AG04450 (cell line): Measurements from ENCODE around the gene PRPF40B. TPM values are rescaled to one million over a fixed set of nuclear protein-coding genes. Genes with fewer than 3 reads are reported as not detected.
"Not testable (repeated sequence)": the region's sequence is repeated elsewhere in the genome, so short reads cannot be mapped to it uniquely, and the experiment has no call there.

Source experiments
- CTCF ChIA-PET: fragments of 300-600, 350-600 bp; formaldehyde crosslinking; extraction: SDS; loops from one replicate; lab custom pipeline; 2022; ENCODE audit warnings: antibody characterized with exemption, inconsistent platforms; lab: Charles Lee
- POLR2A ChIA-PET: fragments of 350-600 bp; formaldehyde crosslinking; extraction: SDS; loops from one replicate; lab custom pipeline; 2021; ENCODE audit warnings: antibody characterized with exemption, inconsistent platforms; lab: Yijun Ruan, JAX
- DNase-seq: peaks from one replicate; pipeline ENCODE4 v3.0.0-alpha.2; 2011; ENCODE audit warnings: low read depth, low spot score
- H3K27ac ChIP-seq: one replicate; pipeline ENCODE4 v1.5.1; 2012; ENCODE audit warnings: low read depth, low read length, control low read depth
- H3K27me3 ChIP-seq: one replicate; pipeline ENCODE4 v1.6.0; 2012; ENCODE audit warnings: low read length; ENCODE audit not compliant: control insufficient read depth, insufficient read depth
- H3K4me3 ChIP-seq: 2 replicates; pipeline ENCODE4 v1.5.1; 2011; ENCODE audit warnings: mild to moderate bottlenecking, low read depth, low read length, control low read depth
- H3K9me3 ChIP-seq: 2 replicates; pipeline ENCODE4 v1.5.1; 2012; ENCODE audit warnings: low read length; ENCODE audit not compliant: control insufficient read depth, insufficient read depth
- polyA plus RNA-seq: library from polyadenylated mRNA; depleted of rRNA; stranded (reverse); fragments of >200 nt; gene quantifications from 2 replicates; pipeline ENCODE4 v1.2.3, GENCODE V29; 2011
- TF ChIP-seq, protein P1 (sequence below): IDR thresholded peaks from 2 replicates; pipeline ENCODE4 v1.5.1; 2011; ENCODE audit warnings: low read depth, low read length, control low read depth, inconsistent platforms

Gene PRPF40B
- polyA plus RNA-seq, 1 experiment, result 9.0 TPM

DNA sequence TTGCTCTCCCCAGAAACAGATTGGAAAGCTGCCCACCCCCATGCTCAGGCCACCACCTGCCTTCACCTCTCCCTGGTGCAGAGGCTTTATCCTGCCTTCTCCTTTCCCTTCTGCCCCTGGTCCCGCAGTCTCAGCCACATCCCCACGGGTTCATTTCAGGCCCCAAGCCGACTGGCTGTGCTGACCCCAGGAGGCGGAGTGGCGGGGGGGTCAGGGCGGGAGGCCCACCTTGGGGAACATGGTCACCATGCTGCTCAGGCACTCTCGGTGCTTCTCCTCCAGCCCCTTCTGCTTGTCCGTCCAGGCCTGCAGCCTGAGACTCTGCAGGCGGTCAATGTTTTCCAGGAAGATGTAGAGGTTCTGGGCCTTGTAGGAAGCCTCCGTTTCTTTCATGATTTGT, 24.8 kb upstream of the PRPF40B start:
- Histone ChIP-seq H3K4me3 (no peak overlapping the region), H3K27me3 (no peaks in the 10 kb centered on the region), H3K9me3 (no peaks in the 10 kb centered on the region), H3K27ac (no peak overlapping the region)
- TF ChIP-seq, protein P1, sequence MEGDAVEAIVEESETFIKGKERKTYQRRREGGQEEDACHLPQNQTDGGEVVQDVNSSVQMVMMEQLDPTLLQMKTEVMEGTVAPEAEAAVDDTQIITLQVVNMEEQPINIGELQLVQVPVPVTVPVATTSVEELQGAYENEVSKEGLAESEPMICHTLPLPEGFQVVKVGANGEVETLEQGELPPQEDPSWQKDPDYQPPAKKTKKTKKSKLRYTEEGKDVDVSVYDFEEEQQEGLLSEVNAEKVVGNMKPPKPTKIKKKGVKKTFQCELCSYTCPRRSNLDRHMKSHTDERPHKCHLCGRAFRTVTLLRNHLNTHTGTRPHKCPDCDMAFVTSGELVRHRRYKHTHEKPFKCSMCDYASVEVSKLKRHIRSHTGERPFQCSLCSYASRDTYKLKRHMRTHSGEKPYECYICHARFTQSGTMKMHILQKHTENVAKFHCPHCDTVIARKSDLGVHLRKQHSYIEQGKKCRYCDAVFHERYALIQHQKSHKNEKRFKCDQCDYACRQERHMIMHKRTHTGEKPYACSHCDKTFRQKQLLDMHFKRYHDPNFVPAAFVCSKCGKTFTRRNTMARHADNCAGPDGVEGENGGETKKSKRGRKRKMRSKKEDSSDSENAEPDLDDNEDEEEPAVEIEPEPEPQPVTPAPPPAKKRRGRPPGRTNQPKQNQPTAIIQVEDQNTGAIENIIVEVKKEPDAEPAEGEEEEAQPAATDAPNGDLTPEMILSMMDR, result no peak
- DNase-seq, result no peak
- ChIA-PET POLR2A (no interaction called here), CTCF (no interaction called here)

DNA sequence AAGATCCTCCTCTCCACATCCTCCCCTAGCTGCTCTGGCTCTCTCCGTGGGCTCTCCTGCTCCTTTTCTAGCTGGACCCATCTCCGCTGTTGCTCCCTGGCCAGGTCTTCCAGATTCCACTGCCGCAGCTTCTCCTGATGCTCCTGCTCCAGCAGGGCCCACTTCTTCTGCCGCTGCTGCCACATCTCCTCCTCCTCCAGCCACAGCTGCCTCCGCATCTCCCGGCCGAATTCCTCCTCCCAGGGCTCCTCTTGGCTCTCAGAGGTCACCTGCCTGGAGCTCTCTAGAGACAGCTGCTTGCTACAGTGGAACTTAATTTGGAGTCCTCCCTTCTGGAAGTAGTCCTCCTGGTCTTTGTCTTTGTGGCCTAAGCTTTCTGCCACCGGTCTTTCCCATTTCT, 23.4 kb upstream of the PRPF40B start:
- Histone ChIP-seq H3K27me3 (no peaks in the 10 kb centered on the region), H3K27ac (no peak overlapping the region), H3K9me3 (no peaks in the 10 kb centered on the region), H3K4me3 (no peak overlapping the region)
- POLR2A ChIA-PET, result no interaction called here
- DNase-seq, result no peak
- CTCF ChIA-PET, result interaction anchor here (1.3 kb wide), 1 partner anchor 19 kb away, joined by 3 read pairs; no protein-coding TSS in a partner anchor
- TF ChIP-seq, protein P1, result no peak

DNA sequence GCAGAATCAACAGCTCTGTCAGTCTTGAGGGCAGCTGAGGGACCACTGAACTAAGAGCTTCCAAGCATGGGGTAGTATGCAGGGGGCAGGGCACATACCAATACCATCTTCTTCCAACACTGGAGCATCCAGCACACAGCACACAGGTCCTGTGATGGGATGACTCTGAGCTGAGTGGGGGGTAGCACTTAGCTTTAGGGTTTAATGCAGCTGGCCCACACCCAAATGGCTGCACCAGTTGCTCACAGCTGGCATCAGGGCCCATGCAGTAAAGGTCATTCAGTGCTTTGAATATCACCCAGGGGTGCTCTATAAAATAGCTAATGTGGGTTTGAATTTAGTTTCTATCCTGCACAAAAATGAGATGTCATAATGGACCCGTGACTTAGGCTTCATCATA, 19.6 kb upstream of the PRPF40B start:
- Histone ChIP-seq H3K27ac (no peak overlapping the region), H3K4me3 (no peak overlapping the region), H3K9me3 (no peaks in the 10 kb centered on the region), H3K27me3 (no peaks in the 10 kb centered on the region)
- ChIA-PET POLR2A (no interaction called here), CTCF (interaction anchor here (0.5 to 1.1 kb wide), 2 partner anchors 14 to 272 kb away, joined by 3 read pairs; no protein-coding TSS in a partner anchor)
- DNase-seq, result no peak
- TF ChIP-seq, protein P1, result no peak

DNA sequence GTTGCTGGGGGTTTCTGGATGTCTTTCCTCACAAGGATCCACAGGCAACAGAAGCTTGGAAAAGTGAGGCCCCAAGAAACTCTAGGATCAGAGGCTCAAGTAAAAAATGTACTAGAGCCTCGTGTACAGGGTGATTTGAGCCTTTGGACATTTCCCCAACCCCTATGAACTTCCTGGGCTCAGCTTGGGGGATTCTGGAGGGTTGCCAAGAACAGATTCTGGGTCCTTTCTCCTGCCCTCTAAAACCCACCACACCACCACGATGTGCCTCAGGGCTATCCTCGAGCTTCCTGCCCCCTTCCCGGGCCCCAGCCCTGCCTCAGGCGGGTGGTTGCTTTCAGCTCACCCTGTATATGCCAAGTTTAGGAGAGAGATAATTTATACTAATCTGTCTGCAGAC, 18.5 kb upstream of the PRPF40B start:
- ChIA-PET CTCF (interaction anchor here (1.1 to 1.7 kb wide), 3 partner anchors 18 to 273 kb away, joined by 3 to 7 read pairs (median 3); partner anchors contain the start of gene PRPF40B), POLR2A (interaction anchor here (0.8 kb wide), 1 partner anchor 282 kb away, joined by 3 read pairs; the partner anchor contains the start of gene TROAP)
- Histone ChIP-seq H3K27ac (no peak overlapping the region), H3K4me3 (no peak overlapping the region), H3K27me3 (no peaks in the 10 kb centered on the region), H3K9me3 (no peaks in the 10 kb centered on the region; the same call in 1 of the 2 replicates)
- no peak for DNase-seq
- TF ChIP-seq, protein P1, result no peak

- H3K9me3 ChIP-seq, H3K4me3 ChIP-seq, H3K27me3 ChIP-seq, DNase-seq, H3K27ac ChIP-seq: not testable (repeated sequence)
- ChIA-PET CTCF (interaction anchor here (1.7 kb wide), 2 partner anchors 18 to 274 kb away, joined by 3 to 7 read pairs; partner anchors contain the start of gene PRPF40B), POLR2A (interaction anchor here (0.8 kb wide), 1 partner anchor 282 kb away, joined by 3 read pairs; the partner anchor contains the start of gene TROAP)
Measured at GRCh38 chr12:49605539-49605938, 17.8 kb upstream of the PRPF40B start, which contains the start of gene FAM186B. FAM186B (minus strand) TSS chr12:49605639; CDS start chr12:49605477, 162 bp downstream.
